SK-N-SH (cell line): Measurements from ENCODE around the gene SMIM41. TPM values are rescaled to one million over a fixed set of nuclear protein-coding genes. Genes with fewer than 3 reads are reported as not detected.
A peak's percentile ranks its signal among the peaks of the same experiment; 100 is the strongest.

ENCODE experiments used
- CTCF ChIA-PET: fragments of 300-600, 350-600 bp; formaldehyde crosslinking; extraction: SDS; loops from one replicate; lab custom pipeline; 2021; lab: Yijun Ruan, JAX
- POLR2A ChIA-PET: fragments of 350-600 bp; sonication (Branson Sonifier 250); formaldehyde crosslinking; extraction: SDS; loops from one replicate; lab custom pipeline; 2020; ENCODE audit warnings: antibody characterized with exemption, inconsistent platforms; lab: Yijun Ruan, JAX
- DNase-seq: peaks from one replicate; pipeline ENCODE4 v3.0.0; 2012
- H2AFZ ChIP-seq: fragments of 200-600 bp; sonication (generic); 2 replicates; pipeline ENCODE4 v1.8.1; 2016; ENCODE audit warnings: antibody characterized with exemption, mild to moderate bottlenecking, low read depth
- H3F3A ChIP-seq: fragments of 200-600 bp; sonication (generic); replicated peaks from 2 replicates; pipeline ENCODE3; 2016; ENCODE audit warnings: antibody characterized with exemption, mild to moderate bottlenecking; ENCODE audit not compliant: insufficient read depth
- H3K27ac ChIP-seq, 2 experiments: fragments of 200-500 bp in 1 of 2; fragments of 200-600 bp in 1 of 2; sonication (Bioruptor generic) in 1 of 2; sonication (generic), shearing (Covaris generic) in 1 of 2; 2 replicates each; pipeline versions ENCODE4 v1.5.1 to v1.6.1; 2014 to 2016; ENCODE audit warnings: low read depth in 2 of 2, inconsistent platforms in 1 of 2, low read length in 1 of 2, mild to moderate bottlenecking in 1 of 2, mixed read lengths in 1 of 2
- H3K27me3 ChIP-seq: fragments of 200-600 bp; sonication (generic), shearing (Covaris generic); 2 replicates; pipeline ENCODE4 v1.6.1; 2016; ENCODE audit warnings: mixed run types; ENCODE audit not compliant: insufficient read depth
- H3K36me3 ChIP-seq, 2 experiments: fragments of 200-500 bp in 1 of 2; fragments of 200-600 bp in 1 of 2; sonication (Bioruptor generic) in 1 of 2; sonication (generic) in 1 of 2; replicated peaks in 1 of 2; 2 replicates each; pipeline versions ENCODE3 to v1.5.1; 2014 to 2016; ENCODE audit warnings: low read length in 1 of 2, mild to moderate bottlenecking in 1 of 2; ENCODE audit not compliant: insufficient read depth in 2 of 2, control insufficient read depth in 1 of 2
- H3K4me1 ChIP-seq, 2 experiments: fragments of 200-500 bp in 1 of 2; fragments of 200-600 bp in 1 of 2; sonication (Bioruptor generic) in 1 of 2; sonication (generic), shearing (Covaris generic) in 1 of 2; 2 replicates each; pipeline versions ENCODE4 v1.5.1 to v1.6.1; 2014 to 2016; ENCODE audit warnings: low read depth in 1 of 2, low read length in 1 of 2, mixed run types in 1 of 2; ENCODE audit not compliant: insufficient read depth in 2 of 2, control insufficient read depth in 1 of 2
- H3K4me2 ChIP-seq: fragments of 200-600 bp; sonication (generic), shearing (Covaris generic); 2 replicates; pipeline ENCODE4 v1.6.1; 2017; ENCODE audit warnings: mixed run types
- H3K4me3 ChIP-seq, 2 experiments: fragments of 200-500 bp in 1 of 2; fragments of 200-600 bp in 1 of 2; sonication (Bioruptor generic) in 1 of 2; sonication (generic), shearing (Covaris generic) in 1 of 2; 2 replicates each; pipeline versions ENCODE4 v1.5.1 to v1.8.1; 2014 to 2016; ENCODE audit warnings: low read depth in 2 of 2, inconsistent platforms in 1 of 2, low read length in 1 of 2, mild to moderate bottlenecking in 1 of 2, mixed read lengths in 1 of 2, moderate library complexity in 1 of 2
- H3K79me2 ChIP-seq: fragments of 200-600 bp; sonication (generic); 2 replicates; pipeline ENCODE4 v1.8.1; 2017; ENCODE audit warnings: mild to moderate bottlenecking; ENCODE audit not compliant: insufficient read depth
- H3K9ac ChIP-seq: fragments of 200-600 bp; sonication (generic); 2 replicates; pipeline ENCODE4 v1.6.1; 2017; ENCODE audit warnings: mixed run types
- H3K9me2 ChIP-seq: fragments of 200-600 bp; sonication (generic); 2 replicates; pipeline ENCODE4 v1.6.1; 2017; ENCODE audit warnings: mixed run types
- H3K9me3 ChIP-seq: fragments of 200-600 bp; sonication (generic); 2 replicates; pipeline ENCODE4 v1.6.1; 2017; ENCODE audit warnings: mixed run types, mild to moderate bottlenecking, moderate library complexity
- H4K20me1 ChIP-seq: fragments of 200-600 bp; sonication (generic); 2 replicates; pipeline ENCODE4 v1.6.1; 2017; ENCODE audit warnings: mild to moderate bottlenecking, mixed run types; ENCODE audit not compliant: insufficient read depth
- CHD2 ChIP-seq: fragments of 150-350 bp; IDR thresholded peaks from 2 replicates; pipeline ENCODE4 v1.6.1; 2018; ENCODE audit warnings: low read length; ENCODE audit not compliant: partially characterized antibody
- EP300 ChIP-seq, 2 experiments: IDR thresholded peaks; 2 replicates each; pipeline versions ENCODE4 v1.4.0 to v1.6.1; 2012; ENCODE audit warnings: borderline replicate concordance in 1 of 2, low read depth in 1 of 2, low read length in 1 of 2
- GABPA ChIP-seq: IDR thresholded peaks from 2 replicates; pipeline ENCODE4 v1.4.0; 2012; ENCODE audit warnings: low read depth, mild to moderate bottlenecking
- IRF3 ChIP-seq: fragments of 150-350 bp; IDR thresholded peaks from 2 replicates; pipeline ENCODE4 v1.6.1; 2016; ENCODE audit warnings: mild to moderate bottlenecking, low read depth, low read length
- RFX5 ChIP-seq: IDR thresholded peaks from 2 replicates; pipeline ENCODE4 v1.6.1; 2012; ENCODE audit warnings: mild to moderate bottlenecking, improper control_type of control experiment, low read length
- SIN3A ChIP-seq: IDR thresholded peaks from 2 replicates; pipeline ENCODE4 v1.6.1; 2012; ENCODE audit warnings: low read depth, mild to moderate bottlenecking, low read length, moderate library complexity, borderline replicate concordance
- TAF1 ChIP-seq: IDR thresholded peaks from 2 replicates; pipeline ENCODE4 v1.6.1; 2012; ENCODE audit warnings: low read depth, mild to moderate bottlenecking, low read length, moderate library complexity, borderline replicate concordance
- YY1 ChIP-seq: IDR thresholded peaks from 2 replicates; pipeline ENCODE4 v1.4.0; 2012; ENCODE audit warnings: low read depth, mild to moderate bottlenecking
- WGBS: methylation state at CpG from one replicate; pipeline ENCODE4 v1.1.6; 2017; ENCODE audit warnings: low lambda C conversion rate; 5-methylcytosine and 5-hydroxymethylcytosine counted together
- polyA plus RNA-seq, 3 experiments: library from polyadenylated mRNA; depleted of rRNA; stranded (reverse); fragments of >200 nt; gene quantifications; 2 replicates each; pipeline ENCODE4 v1.2.3, GENCODE V29; 2012
- TF ChIP-seq, protein P1 (sequence below): IDR thresholded peaks from 2 replicates; pipeline ENCODE4 v1.4.0; 2012; ENCODE audit warnings: low read depth, borderline replicate concordance
- TF ChIP-seq, protein P2 (sequence below): IDR thresholded peaks from 2 replicates; pipeline ENCODE4; 2012

Gene SMIM41
- polyA plus RNA-seq, 1 of the 3 experiments (the other 2 are of a cell fraction), result not detected

DNA sequence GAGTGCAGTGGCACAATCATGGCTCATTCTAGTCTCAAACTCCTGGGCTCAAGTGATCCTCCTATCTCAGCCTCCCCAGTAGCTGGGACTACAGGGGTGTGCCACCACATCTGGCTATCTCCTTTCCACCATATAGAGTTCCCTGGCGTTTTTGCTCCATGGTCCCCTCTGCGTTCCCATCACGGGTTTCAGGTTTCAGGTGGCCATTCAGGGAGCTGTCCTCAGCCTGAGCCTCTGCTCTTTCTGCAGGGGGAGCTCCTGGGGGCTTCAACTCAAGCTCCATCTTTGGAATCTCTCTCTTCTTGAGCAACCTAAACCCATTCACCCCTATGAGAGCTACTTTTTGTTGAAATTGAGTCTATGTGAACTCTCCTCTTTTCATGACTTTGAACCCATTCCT lies 11.6 kb downstream of the SMIM41 start:
- peaks cover 35% of the 10 kb centered on the region for H3K27me3 ChIP-seq
- H3K36me3 ChIP-seq, result no peaks in the 10 kb centered on the region
- H4K20me1 ChIP-seq, result no peaks in the 10 kb centered on the region
- H3K4me1 ChIP-seq, result no peaks in the 10 kb centered on the region; a peak in 1 of 4 replicates
- ChIA-PET CTCF (interaction anchor here (0.5 to 2.0 kb wide), 9 partner anchors 8 to 216 kb away, joined by 3 to 21 read pairs (median 4); partner anchors contain the start of gene ATG101), POLR2A (interaction anchor here (0.7 kb wide), 1 partner anchor 58 kb away, joined by 3 read pairs; no protein-coding TSS in a partner anchor)
- H3K9me2 ChIP-seq, result no peaks in the 10 kb centered on the region
- H3K4me2 ChIP-seq, result no peak overlapping the region
- no peaks in the 10 kb centered on the region for H3F3A ChIP-seq
- H3K4me3 ChIP-seq, result no peak overlapping the region
- H3K79me2 ChIP-seq, result no peaks in the 10 kb centered on the region
- DNase-seq, result peak; percentile 6
- H3K27ac ChIP-seq, result no peak overlapping the region
- H3K9ac ChIP-seq, result no peak overlapping the region
- no peaks in the 10 kb centered on the region for H3K9me3 ChIP-seq
- no peak overlapping the region for H2AFZ ChIP-seq
- 25% methylated on average over 3 of the region's 3 CpGs for WGBS
- no peak for TF ChIP-seq EP300 (IDR thresholded peaks at IDR 0.05; ENCODE audit: borderline replicate concordance in 1 of 2, low read depth in 1 of 2, low read length in 1 of 2)
- no peak for TF ChIP-seq SIN3A
- no peak for TF ChIP-seq IRF3
- TF ChIP-seq, protein P1, sequence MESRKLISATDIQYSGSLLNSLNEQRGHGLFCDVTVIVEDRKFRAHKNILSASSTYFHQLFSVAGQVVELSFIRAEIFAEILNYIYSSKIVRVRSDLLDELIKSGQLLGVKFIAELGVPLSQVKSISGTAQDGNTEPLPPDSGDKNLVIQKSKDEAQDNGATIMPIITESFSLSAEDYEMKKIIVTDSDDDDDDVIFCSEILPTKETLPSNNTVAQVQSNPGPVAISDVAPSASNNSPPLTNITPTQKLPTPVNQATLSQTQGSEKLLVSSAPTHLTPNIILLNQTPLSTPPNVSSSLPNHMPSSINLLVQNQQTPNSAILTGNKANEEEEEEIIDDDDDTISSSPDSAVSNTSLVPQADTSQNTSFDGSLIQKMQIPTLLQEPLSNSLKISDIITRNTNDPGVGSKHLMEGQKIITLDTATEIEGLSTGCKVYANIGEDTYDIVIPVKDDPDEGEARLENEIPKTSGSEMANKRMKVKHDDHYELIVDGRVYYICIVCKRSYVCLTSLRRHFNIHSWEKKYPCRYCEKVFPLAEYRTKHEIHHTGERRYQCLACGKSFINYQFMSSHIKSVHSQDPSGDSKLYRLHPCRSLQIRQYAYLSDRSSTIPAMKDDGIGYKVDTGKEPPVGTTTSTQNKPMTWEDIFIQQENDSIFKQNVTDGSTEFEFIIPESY, result no peak
- TF ChIP-seq YY1, result no peak
- no peak for TF ChIP-seq RFX5

DNA sequence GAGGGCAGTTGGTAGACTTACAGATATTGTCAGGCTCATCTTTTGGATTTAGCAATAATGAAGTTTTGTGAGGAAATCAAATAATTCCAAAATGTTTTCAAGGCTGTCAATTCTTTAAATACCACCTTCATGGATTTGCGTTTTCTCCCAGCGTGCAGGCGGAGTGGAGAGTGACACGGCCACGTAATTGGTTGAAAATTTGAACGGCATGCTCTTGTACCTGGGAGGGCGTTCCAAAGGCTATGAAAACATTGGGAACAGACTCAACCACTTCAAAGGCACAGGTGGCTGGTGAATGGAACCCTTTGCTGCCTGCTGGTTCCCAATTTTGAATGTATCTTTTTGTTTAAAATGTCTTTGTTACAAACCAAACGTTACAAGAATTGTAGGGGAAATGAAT lies 12.4 kb downstream of the SMIM41 start:
- Histone ChIP-seq H3K9me2 (no peaks in the 10 kb centered on the region), H3K27me3 (peaks cover 35% of the 10 kb centered on the region), H3K9ac (no peak overlapping the region), H3F3A (no peaks in the 10 kb centered on the region), H3K79me2 (no peaks in the 10 kb centered on the region), H4K20me1 (no peaks in the 10 kb centered on the region), H3K4me3 (no peak overlapping the region), H2AFZ (no peak overlapping the region), H3K4me2 (no peak overlapping the region), H3K36me3 (no peaks in the 10 kb centered on the region), H3K4me1 (no peaks in the 10 kb centered on the region; a peak in 1 of 4 replicates), H3K9me3 (no peaks in the 10 kb centered on the region), H3K27ac (no peak overlapping the region)
- TF ChIP-seq, protein P2, sequence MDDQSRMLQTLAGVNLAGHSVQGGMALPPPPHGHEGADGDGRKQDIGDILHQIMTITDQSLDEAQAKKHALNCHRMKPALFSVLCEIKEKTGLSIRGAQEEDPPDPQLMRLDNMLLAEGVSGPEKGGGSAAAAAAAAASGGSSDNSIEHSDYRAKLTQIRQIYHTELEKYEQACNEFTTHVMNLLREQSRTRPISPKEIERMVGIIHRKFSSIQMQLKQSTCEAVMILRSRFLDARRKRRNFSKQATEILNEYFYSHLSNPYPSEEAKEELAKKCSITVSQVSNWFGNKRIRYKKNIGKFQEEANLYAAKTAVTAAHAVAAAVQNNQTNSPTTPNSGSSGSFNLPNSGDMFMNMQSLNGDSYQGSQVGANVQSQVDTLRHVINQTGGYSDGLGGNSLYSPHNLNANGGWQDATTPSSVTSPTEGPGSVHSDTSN, result no peak
- no peak for TF ChIP-seq CHD2
- TF ChIP-seq TAF1, result no peak
- no peak for TF ChIP-seq GABPA
- DNase-seq, result peak; percentile 5
- CTCF ChIA-PET, result interaction anchor here (1.0 to 2.0 kb wide), 6 partner anchors 9 to 66 kb away, joined by 3 to 21 read pairs (median 4); no protein-coding TSS in a partner anchor
- WGBS, result 59% methylated on average over 7 of the region's 8 CpGs
- POLR2A ChIA-PET, result no interaction called here
